GM12892 (cell line): ENCODE data around the gene PCGF3.
"Not testable (repeated sequence)": the region's sequence is repeated elsewhere in the genome, so short reads cannot be mapped to it uniquely, and the experiment has no call there.

Source experiments
- DNase-seq: peaks from one replicate; pipeline ENCODE4 v3.0.0; 2011; ENCODE audit not compliant: insufficient read length
- FAIRE-seq: peaks from 2 replicates; lab custom pipeline; 2011; peaks lifted over from hg19 to GRCh38; lab: Jason Lieb, UNC
- POLR2A ChIP-seq: IDR thresholded peaks from 2 replicates; pipeline ENCODE4 v1.6.1; 2011; ENCODE audit warnings: low read depth, low read length, control low read depth
- POLR2AphosphoS5 ChIP-seq: IDR thresholded peaks from 2 replicates; pipeline ENCODE4 v1.6.1; 2011; ENCODE audit warnings: low read depth, low read length, control low read depth
- TAF1 ChIP-seq: IDR thresholded peaks from 2 replicates; pipeline ENCODE4 v1.6.1; 2011; ENCODE audit warnings: low read depth, mild to moderate bottlenecking, control low read depth, low read length, borderline replicate concordance

PCGF3 gene

DNA sequence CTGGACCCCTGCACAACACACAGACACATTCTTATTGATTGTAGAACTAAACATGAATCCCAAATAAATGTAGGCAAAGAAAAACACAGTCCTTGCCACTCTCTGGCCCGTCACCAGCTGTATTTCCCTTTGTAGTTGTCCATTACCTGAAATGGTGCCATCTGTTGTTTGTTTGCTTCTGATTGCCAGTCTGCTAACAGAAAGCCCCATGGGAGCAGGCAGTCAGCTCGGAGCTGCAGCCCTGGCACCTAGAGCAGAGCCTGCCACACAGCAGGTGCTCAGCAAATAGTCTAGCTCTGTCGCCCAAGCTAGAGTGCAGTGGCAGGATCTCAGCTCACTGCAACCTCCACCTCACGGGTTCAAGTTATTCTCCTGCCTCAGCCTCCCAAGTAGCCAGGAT is 91.4 kb downstream of the PCGF3 start:
- no peak for TF ChIP-seq POLR2A
- TF ChIP-seq POLR2AphosphoS5: no peak
- no peak for TF ChIP-seq TAF1
- DNase-seq: no peak
- FAIRE-seq: no peak

- TF ChIP-seq TAF1 (no peak), POLR2AphosphoS5 (no peak), POLR2A (no peak)
- DNase-seq (no peak), FAIRE-seq (no peak)
Observed at GRCh38 chr4:801436-802124, 95.9 kb downstream of the PCGF3 start.

DNA sequence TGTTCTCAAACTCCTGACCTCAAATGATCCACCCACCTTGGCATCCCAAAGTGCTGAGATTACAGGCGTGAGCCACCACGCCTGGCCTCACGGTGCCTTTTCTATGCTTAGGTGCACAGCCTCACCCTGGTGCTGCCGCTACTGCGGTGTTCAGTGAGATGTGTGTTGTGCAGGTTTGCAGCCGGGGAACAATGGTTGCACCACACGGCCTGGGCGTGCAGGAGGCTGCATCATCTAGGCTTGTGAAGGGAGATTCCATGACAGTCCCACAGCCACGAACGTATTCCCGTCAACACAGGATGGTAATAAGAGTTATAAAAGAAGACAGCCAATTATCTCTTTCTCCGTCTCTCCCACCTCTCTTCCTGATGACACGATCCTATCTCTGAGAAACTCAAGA is 98.3 kb downstream of the PCGF3 start:
- DNase-seq (no peak), FAIRE-seq (no peak)
- TF ChIP-seq POLR2A (no peak), POLR2AphosphoS5 (no peak)

DNA sequence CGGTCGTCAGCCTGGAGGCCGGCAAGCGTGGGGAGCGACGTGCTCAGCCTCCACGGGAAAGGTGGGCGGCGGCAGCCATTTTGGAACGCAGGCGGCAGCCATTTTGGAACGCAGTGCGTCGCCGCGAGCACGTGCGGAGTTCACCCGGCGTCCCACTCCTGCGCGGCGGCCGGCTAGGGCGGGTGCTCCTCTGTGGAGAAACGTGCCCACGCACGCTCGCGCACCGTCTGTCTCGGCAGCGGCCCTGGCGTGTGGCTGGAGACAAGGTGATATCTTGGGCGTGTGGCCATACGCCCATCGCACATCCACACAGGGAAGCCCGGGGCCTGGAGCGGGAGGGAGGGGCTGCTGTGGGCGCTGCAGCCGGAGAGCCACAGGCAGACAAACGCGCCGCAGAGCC is 99.2 kb downstream of the PCGF3 start:
- FAIRE-seq (no peak), DNase-seq (no peak)
- TF ChIP-seq TAF1 (no peak), POLR2AphosphoS5 (no peak), POLR2A (no peak)

DNA sequence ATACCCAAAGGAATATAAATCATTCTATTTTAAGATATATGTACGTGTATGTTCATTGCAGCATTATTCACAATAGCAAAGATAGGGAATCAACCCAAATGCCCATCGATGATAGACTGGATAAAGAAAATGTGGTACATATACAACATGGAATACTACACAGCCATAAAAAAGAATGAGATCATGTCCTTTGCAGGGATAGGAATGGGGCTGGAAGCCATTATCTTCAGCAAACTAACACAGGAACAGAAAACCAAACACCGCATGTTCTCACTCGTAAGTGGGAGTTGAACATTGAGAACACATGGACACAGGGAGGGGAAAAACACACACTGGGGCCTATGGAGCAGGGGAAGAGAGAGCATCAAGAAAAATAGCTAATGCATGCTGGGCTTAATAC is 101.3 kb downstream of the PCGF3 start:
- not testable (repeated sequence) for DNase-seq, FAIRE-seq

DNA sequence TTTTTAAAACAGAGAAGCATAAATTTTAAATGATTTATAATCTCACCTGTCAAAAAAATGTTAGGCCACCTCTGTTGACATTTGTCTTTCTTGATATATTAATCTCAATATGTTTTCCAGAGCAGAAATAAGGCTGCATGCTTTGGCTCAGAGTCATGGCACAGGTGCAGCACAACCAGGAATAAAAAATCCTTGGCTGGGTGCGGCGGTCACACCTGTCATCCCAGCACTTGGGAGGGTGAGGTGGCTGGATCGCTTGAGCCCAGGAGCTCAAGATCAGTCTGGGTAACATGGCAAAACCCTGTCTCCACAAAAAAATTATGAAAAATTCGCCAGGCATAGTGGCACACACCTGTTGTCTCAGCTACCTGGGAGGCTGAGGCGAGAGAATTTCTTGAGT is 102.2 kb downstream of the PCGF3 start:
- TF ChIP-seq POLR2A (no peak), POLR2AphosphoS5 (no peak), TAF1 (no peak)
- FAIRE-seq (no peak), DNase-seq (no peak)

GRCh38 chr4:808860-809570 is 103.4 kb downstream of the PCGF3 start:
- FAIRE-seq (no peak), DNase-seq (no peak)
- TF ChIP-seq POLR2AphosphoS5: no peak
- no peak for TF ChIP-seq POLR2A
- TF ChIP-seq TAF1: no peak

DNA sequence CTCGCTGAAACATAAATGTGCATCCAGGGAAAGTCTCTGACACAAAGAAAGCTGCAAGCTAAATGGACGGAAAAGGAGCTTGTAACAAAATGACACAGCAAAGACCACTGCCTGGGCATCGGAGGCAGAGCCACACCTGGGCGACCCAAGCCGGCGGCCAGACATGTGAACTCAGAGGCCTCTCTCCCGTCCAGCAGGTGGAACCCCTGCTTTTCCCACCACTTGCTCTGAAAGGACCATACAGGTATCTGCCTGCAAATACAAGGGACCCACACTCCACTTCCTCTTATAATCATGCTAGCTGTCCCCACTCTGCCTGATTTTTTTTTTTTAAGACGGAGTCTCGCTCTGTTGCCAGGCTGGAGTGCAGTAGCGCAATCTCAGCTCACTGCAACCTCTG is 108.3 kb downstream of the PCGF3 start:
- TF ChIP-seq POLR2A (no peak), POLR2AphosphoS5 (no peak), TAF1 (no peak)
- no peak for DNase-seq

GRCh38 chr4:814312-814850 is 108.7 kb downstream of the PCGF3 start:
- TF ChIP-seq TAF1 (no peak), POLR2A (no peak), POLR2AphosphoS5 (no peak)
- DNase-seq: no peak
- no peak for FAIRE-seq

More for the DNA sequence above, 108.3 kb downstream of the PCGF3 start:
- FAIRE-seq: no peak

DNA sequence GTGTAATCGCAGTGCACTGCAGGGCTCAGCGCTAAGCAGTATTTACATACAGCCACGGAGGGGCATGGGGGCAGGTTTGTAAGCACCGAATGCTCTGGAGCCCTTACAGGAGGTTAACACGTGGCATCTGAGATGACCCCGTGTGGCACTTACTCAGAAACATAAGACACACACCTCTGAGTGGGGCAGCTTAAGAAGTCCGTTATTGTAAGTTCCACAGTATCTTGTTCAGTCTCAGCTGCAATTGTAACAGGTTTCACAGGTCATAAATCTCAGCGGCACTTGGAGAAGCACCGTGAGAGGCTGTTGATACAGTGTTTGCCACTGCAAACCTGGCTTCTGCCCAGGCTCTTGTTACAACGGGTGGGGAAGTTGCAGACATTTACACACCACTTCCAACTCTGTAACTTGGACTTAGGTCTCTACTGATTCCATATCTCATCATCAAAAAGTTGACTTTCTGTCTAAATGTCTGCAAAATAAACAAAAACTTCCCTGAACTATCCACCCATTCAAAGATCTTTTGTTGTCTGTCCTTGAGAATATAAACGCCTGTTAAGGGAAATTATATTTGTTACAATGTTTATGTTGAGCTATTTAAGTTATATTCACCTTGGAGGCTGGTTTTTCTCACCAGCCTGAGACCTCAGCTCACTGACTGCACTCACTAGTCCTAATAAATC is 110.0 kb downstream of the PCGF3 start:
- TF ChIP-seq POLR2A (no peak), TAF1 (no peak), POLR2AphosphoS5 (no peak)
- no peak for DNase-seq
- no peak for FAIRE-seq

- no peak for TF ChIP-seq TAF1
- no peak for TF ChIP-seq POLR2A
- no peak for TF ChIP-seq POLR2AphosphoS5
- FAIRE-seq: no peak
- no peak for DNase-seq
Observed at GRCh38 chr4:818106-818921, 112.7 kb downstream of the PCGF3 start.
